ENCODE data around the gene GPC5.

DNA sequence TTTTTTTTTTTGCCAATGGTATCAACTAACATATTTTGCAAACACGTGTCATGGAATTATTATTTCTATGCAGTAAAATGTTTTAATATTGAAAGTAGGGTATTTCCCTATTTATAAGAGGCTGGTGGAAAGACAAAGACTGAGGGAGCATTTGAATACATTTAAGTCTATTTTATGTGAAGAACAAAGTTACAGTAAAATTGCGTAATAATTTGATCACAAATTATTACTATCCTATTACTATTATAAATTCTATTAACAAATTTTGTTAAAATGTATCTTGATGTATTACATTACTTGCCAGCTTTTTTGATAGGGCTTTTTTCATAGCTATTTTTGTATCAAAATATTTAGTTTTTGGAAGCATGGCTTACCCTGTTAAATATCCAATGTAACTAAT is 58.4 kb downstream of the GPC5 start:
- TF ChIP-seq CTCF (IDR thresholded peaks at IDR 0.05) = no peak
- TF ChIP-seq POLR2A (IDR thresholded peaks at IDR 0.05) = no peak

Data from testis (tissue), 2 donors.